ENCODE data around the gene RNF26.

RNF26 gene

GRCh38 chr11:119352857-119353260, 18.5 kb downstream of the RNF26 start:
- peaks cover 61% of the 10 kb centered on the region for H3K27me3 Mint-ChIP-seq
- no peak overlapping the region for H3K27ac Mint-ChIP-seq
- no peaks in the 10 kb centered on the region for H3K9me3 Mint-ChIP-seq
- ATAC-seq (no peak), DNase-seq (no peak)
- peaks cover 17% of the 10 kb centered on the region for H3K4me1 Mint-ChIP-seq
- no peak overlapping the region for H3K4me3 Mint-ChIP-seq

GRCh38 chr11:119355091-119355843, 20.9 kb downstream of the RNF26 start:
- H3K27me3 Mint-ChIP-seq, result peaks cover 61% of the 10 kb centered on the region
- H3K27ac Mint-ChIP-seq, result no peak overlapping the region
- DNase-seq (no peak), ATAC-seq (no peak)
- no peaks in the 10 kb centered on the region for H3K9me3 Mint-ChIP-seq
- H3K4me3 Mint-ChIP-seq, result no peak overlapping the region
- peaks cover 11% of the 10 kb centered on the region for H3K4me1 Mint-ChIP-seq

GRCh38 chr11:119356349-119357031, 22.2 kb downstream of the RNF26 start:
- Mint-ChIP-seq H3K4me1 (peaks cover 10% of the 10 kb centered on the region), H3K9me3 (no peaks in the 10 kb centered on the region), H3K4me3 (peak overlapping the region; percentile 88 to 96), H3K27ac (peak overlapping the region; percentile 11 to 83), H3K27me3 (peaks cover 59% of the 10 kb centered on the region)
- peak; percentile 87 for ATAC-seq
- peak; percentile 71 to 74 for DNase-seq

- peaks cover 57% of the 10 kb centered on the region for H3K27me3 Mint-ChIP-seq
- H3K4me1 Mint-ChIP-seq, result peaks cover 10% of the 10 kb centered on the region
- no peak overlapping the region for H3K27ac Mint-ChIP-seq
- ATAC-seq (no peak), DNase-seq (no peak)
- H3K4me3 Mint-ChIP-seq, result peak overlapping the region; percentile 54 to 96
- no peaks in the 10 kb centered on the region for H3K9me3 Mint-ChIP-seq
These were observed 22.7 kb downstream of the RNF26 start for GRCh38 chr11:119357074-119357473.

- Mint-ChIP-seq H3K27me3 (peaks cover 58% of the 10 kb centered on the region), H3K9me3 (no peaks in the 10 kb centered on the region), H3K4me3 (no peak overlapping the region), H3K4me1 (peaks cover 20% of the 10 kb centered on the region), H3K27ac (no peak overlapping the region)
- DNase-seq, result no peak
- no peak for ATAC-seq
These were observed 25.3 kb downstream of the RNF26 start for GRCh38 chr11:119359365-119360214.

GRCh38 chr11:119361056-119361787, 26.9 kb downstream of the RNF26 start:
- Mint-ChIP-seq H3K4me1 (peaks cover 21% of the 10 kb centered on the region), H3K27ac (no peak overlapping the region), H3K9me3 (no peaks in the 10 kb centered on the region), H3K4me3 (no peak overlapping the region), H3K27me3 (peaks cover 61% of the 10 kb centered on the region)
- no peak for DNase-seq
- ATAC-seq, result no peak

- Mint-ChIP-seq H3K9me3 (no peaks in the 10 kb centered on the region), H3K4me1 (peaks cover 15% of the 10 kb centered on the region), H3K4me3 (no peak overlapping the region), H3K27ac (no peak overlapping the region), H3K27me3 (peaks cover 65% of the 10 kb centered on the region)
- DNase-seq, result no peak
- ATAC-seq, result no peak
These were observed 27.8 kb downstream of the RNF26 start for GRCh38 chr11:119361941-119362725.

GRCh38 chr11:119362741-119363080, 28.4 kb downstream of the RNF26 start:
- ATAC-seq (peak; percentile 13), DNase-seq (no peak)
- H3K9me3 Mint-ChIP-seq, result no peaks in the 10 kb centered on the region
- H3K4me3 Mint-ChIP-seq, result peak overlapping the region in 1 of 2 donors; percentile 47
- H3K27ac Mint-ChIP-seq, result no peak overlapping the region
- H3K27me3 Mint-ChIP-seq, result peaks cover 65% of the 10 kb centered on the region
- peaks cover 15% of the 10 kb centered on the region for H3K4me1 Mint-ChIP-seq

- peak overlapping the region; percentile 42 to 47 for H3K4me3 Mint-ChIP-seq
- DNase-seq (no peak), ATAC-seq (peak; percentile 35)
- peaks cover 15% of the 10 kb centered on the region for H3K4me1 Mint-ChIP-seq
- H3K27ac Mint-ChIP-seq, result no peak overlapping the region
- H3K9me3 Mint-ChIP-seq, result no peaks in the 10 kb centered on the region
- H3K27me3 Mint-ChIP-seq, result peaks cover 68% of the 10 kb centered on the region
These were observed 28.9 kb downstream of the RNF26 start for GRCh38 chr11:119363081-119363850.

GRCh38 chr11:119363851-119364590, 29.7 kb downstream of the RNF26 start:
- Mint-ChIP-seq H3K4me3 (peak overlapping the region; percentile 81 to 85), H3K27me3 (peaks cover 74% of the 10 kb centered on the region), H3K9me3 (no peaks in the 10 kb centered on the region), H3K4me1 (peaks cover 15% of the 10 kb centered on the region), H3K27ac (no peak overlapping the region)
- peak; percentile 44 to 62 for DNase-seq
- ATAC-seq, result peak; percentile 74

GRCh38 chr11:119365071-119365591, 30.8 kb downstream of the RNF26 start:
- H3K9me3 Mint-ChIP-seq, result no peaks in the 10 kb centered on the region
- H3K4me1 Mint-ChIP-seq, result peaks cover 15% of the 10 kb centered on the region
- H3K4me3 Mint-ChIP-seq, result no peak overlapping the region
- ATAC-seq (no peak), DNase-seq (no peak)
- H3K27me3 Mint-ChIP-seq, result peaks cover 85% of the 10 kb centered on the region
- H3K27ac Mint-ChIP-seq, result no peak overlapping the region

GRCh38 chr11:119366690-119367620, 32.6 kb downstream of the RNF26 start:
- Mint-ChIP-seq H3K9me3 (no peaks in the 10 kb centered on the region), H3K27ac (no peak overlapping the region)
- ATAC-seq, result no peak

More at GRCh38 chr11:119366690-119367620, 32.6 kb downstream of the RNF26 start:
- H3K4me1 Mint-ChIP-seq, result peaks cover 15% of the 10 kb centered on the region
- H3K27me3 Mint-ChIP-seq, result peaks cover 84% of the 10 kb centered on the region
- H3K4me3 Mint-ChIP-seq, result no peak overlapping the region
- DNase-seq, result no peak

Data from stimulated activated naive CD8-positive, alpha-beta T cell treated with anti-CD3 and anti-CD28 coated beads, Interleukin-15, amount 100 ng/mL, for 72 hours (primary cell).